HepG2 (cell line): ENCODE data around the gene PACS1. TPM values are rescaled to one million over a fixed set of nuclear protein-coding genes. Genes with fewer than 3 reads are reported as not detected.
A peak's percentile ranks its signal among the peaks of the same experiment; 100 is the strongest.

Experiments
- ARID2 ChIP-seq: sonication (generic); formaldehyde crosslinking; IDR thresholded peaks from 2 replicates; pipeline ENCODE4 v1.8.1; 2022; ENCODE audit warnings: mild to moderate bottlenecking, missing genetic modification reagents, borderline replicate concordance
- BHLHE40 ChIP-seq: IDR thresholded peaks from 2 replicates; pipeline ENCODE4 v1.6.1; 2011; ENCODE audit warnings: low read length, improper control_type of control experiment
- DPF2 ChIP-seq: sonication (generic); formaldehyde crosslinking; IDR thresholded peaks from 2 replicates; pipeline ENCODE4 v1.4.0; 2020; ENCODE audit warnings: mild to moderate bottlenecking, low read depth, missing genetic modification reagents, borderline replicate concordance
- HIVEP1 ChIP-seq: sonication (generic); formaldehyde crosslinking; IDR thresholded peaks from 2 replicates; pipeline ENCODE4 v1.4.0; 2020; ENCODE audit warnings: mild to moderate bottlenecking, missing genetic modification reagents
- HOXA3 ChIP-seq: sonication (generic); formaldehyde crosslinking; IDR thresholded peaks from 2 replicates; pipeline ENCODE4 v1.5.0; 2020; ENCODE audit warnings: missing genetic modification reagents
- JUND ChIP-seq: sonication (generic); formaldehyde crosslinking; IDR thresholded peaks from 2 replicates; pipeline ENCODE4 v1.8.0; 2022; ENCODE audit warnings: mild to moderate bottlenecking, missing genetic modification reagents
- KDM5B ChIP-seq: sonication (generic); formaldehyde crosslinking; IDR thresholded peaks from 2 replicates; pipeline ENCODE4 v1.4.0; 2020; ENCODE audit warnings: missing genetic modification reagents, mild to moderate bottlenecking, borderline replicate concordance
- LBX2 ChIP-seq: sonication (generic); formaldehyde crosslinking; IDR thresholded peaks from 2 replicates; pipeline ENCODE4 v1.5.0; 2020; ENCODE audit warnings: missing genetic modification reagents, mild to moderate bottlenecking, borderline replicate concordance
- LCORL ChIP-seq, 2 experiments: fragments of 450-650 bp in 1 of 2; sonication (generic) in 1 of 2; formaldehyde crosslinking in 1 of 2; IDR thresholded peaks; 2 replicates each; pipeline versions ENCODE4 v1.5.0 to v1.6.1; 2017 to 2020; ENCODE audit warnings: antibody characterized with exemption in 1 of 2, missing genetic modification reagents in 1 of 2
- NCOR1 ChIP-seq: fragments of 200-600 bp; sonication (generic); IDR thresholded peaks from 2 replicates; pipeline ENCODE4 v1.7.0; 2017; ENCODE audit warnings: antibody characterized with exemption, low read length, borderline replicate concordance
- NR3C1 ChIP-seq: sonication (generic); formaldehyde crosslinking; IDR thresholded peaks from 2 replicates; pipeline ENCODE4 v1.4.0; 2020; ENCODE audit warnings: missing genetic modification reagents
- ZFX ChIP-seq: sonication (generic); formaldehyde crosslinking; IDR thresholded peaks from 2 replicates; pipeline ENCODE4 v1.4.0; 2020; ENCODE audit warnings: mild to moderate bottlenecking, low read depth, missing genetic modification reagents, moderate library complexity
- ZNF274 ChIP-seq: sonication (generic); formaldehyde crosslinking; IDR thresholded peaks from 2 replicates; pipeline ENCODE4 v1.5.1; 2020; ENCODE audit warnings: mild to moderate bottlenecking, missing genetic modification reagents
- ZNF788 ChIP-seq: sonication (generic); formaldehyde crosslinking; IDR thresholded peaks from 2 replicates; pipeline ENCODE4 v1.5.0; 2020; ENCODE audit warnings: mild to moderate bottlenecking, missing genetic modification reagents, borderline replicate concordance
- polyA plus RNA-seq, 8 experiments: library from polyadenylated mRNA; depleted of rRNA in 3 of 8; stranded (reverse) in 7 of 8; unstranded in 1 of 8; fragments of >200 nt; fragmentation: Illumina TruSeq in 4 of 8; extraction: Trizol in 4 of 8; gene quantifications; 2 replicates each; pipeline versions ENCODE4 v1.2.1 to v1.2.3, GENCODE V29; 2011 to 2016; ENCODE audit warnings: low read depth in 4 of 8, missing spikeins in 1 of 8, mixed read lengths in 1 of 8; ENCODE audit not compliant: insufficient read depth in 1 of 8
- total RNA-seq, 5 experiments: library from RNA; depleted of rRNA; stranded (reverse); fragments of >200 nt; fragmentation: Illumina TruSeq; extraction: Trizol; gene quantifications; 2 replicates each; pipeline ENCODE4 v1.2.3, GENCODE V29; 2016; ENCODE audit warnings: low read depth in 1 of 5
- TF ChIP-seq, protein P1 (sequence below): sonication (generic); formaldehyde crosslinking; IDR thresholded peaks from 2 replicates; pipeline ENCODE4 v1.4.0; 2020; ENCODE audit warnings: mild to moderate bottlenecking, missing genetic modification reagents
- TF ChIP-seq, protein P2 (sequence below): sonication (generic); formaldehyde crosslinking; IDR thresholded peaks from 2 replicates; pipeline ENCODE4 v1.9.0; 2021; ENCODE audit warnings: missing genetic modification reagents, mild to moderate bottlenecking, borderline replicate concordance
- TF ChIP-seq, protein P3 (sequence below): sonication (generic); formaldehyde crosslinking; IDR thresholded peaks from 2 replicates; pipeline ENCODE4 v1.9.0; 2022; ENCODE audit warnings: missing genetic modification reagents, mild to moderate bottlenecking, borderline replicate concordance

Gene PACS1
- total and polyA plus RNA-seq, 2 of the 13 experiments (the other 11 are each of a cell fraction or from before 2014, with no cell fraction given) = 7.6 to 8.6 TPM

- TF ChIP-seq DPF2 (CRISPR knock-in tag) = no peak
- peak; percentile 69 for TF ChIP-seq ZFX (CRISPR knock-in tag)
- TF ChIP-seq LBX2 (CRISPR knock-in tag) = no peak
- TF ChIP-seq, protein P1, sequence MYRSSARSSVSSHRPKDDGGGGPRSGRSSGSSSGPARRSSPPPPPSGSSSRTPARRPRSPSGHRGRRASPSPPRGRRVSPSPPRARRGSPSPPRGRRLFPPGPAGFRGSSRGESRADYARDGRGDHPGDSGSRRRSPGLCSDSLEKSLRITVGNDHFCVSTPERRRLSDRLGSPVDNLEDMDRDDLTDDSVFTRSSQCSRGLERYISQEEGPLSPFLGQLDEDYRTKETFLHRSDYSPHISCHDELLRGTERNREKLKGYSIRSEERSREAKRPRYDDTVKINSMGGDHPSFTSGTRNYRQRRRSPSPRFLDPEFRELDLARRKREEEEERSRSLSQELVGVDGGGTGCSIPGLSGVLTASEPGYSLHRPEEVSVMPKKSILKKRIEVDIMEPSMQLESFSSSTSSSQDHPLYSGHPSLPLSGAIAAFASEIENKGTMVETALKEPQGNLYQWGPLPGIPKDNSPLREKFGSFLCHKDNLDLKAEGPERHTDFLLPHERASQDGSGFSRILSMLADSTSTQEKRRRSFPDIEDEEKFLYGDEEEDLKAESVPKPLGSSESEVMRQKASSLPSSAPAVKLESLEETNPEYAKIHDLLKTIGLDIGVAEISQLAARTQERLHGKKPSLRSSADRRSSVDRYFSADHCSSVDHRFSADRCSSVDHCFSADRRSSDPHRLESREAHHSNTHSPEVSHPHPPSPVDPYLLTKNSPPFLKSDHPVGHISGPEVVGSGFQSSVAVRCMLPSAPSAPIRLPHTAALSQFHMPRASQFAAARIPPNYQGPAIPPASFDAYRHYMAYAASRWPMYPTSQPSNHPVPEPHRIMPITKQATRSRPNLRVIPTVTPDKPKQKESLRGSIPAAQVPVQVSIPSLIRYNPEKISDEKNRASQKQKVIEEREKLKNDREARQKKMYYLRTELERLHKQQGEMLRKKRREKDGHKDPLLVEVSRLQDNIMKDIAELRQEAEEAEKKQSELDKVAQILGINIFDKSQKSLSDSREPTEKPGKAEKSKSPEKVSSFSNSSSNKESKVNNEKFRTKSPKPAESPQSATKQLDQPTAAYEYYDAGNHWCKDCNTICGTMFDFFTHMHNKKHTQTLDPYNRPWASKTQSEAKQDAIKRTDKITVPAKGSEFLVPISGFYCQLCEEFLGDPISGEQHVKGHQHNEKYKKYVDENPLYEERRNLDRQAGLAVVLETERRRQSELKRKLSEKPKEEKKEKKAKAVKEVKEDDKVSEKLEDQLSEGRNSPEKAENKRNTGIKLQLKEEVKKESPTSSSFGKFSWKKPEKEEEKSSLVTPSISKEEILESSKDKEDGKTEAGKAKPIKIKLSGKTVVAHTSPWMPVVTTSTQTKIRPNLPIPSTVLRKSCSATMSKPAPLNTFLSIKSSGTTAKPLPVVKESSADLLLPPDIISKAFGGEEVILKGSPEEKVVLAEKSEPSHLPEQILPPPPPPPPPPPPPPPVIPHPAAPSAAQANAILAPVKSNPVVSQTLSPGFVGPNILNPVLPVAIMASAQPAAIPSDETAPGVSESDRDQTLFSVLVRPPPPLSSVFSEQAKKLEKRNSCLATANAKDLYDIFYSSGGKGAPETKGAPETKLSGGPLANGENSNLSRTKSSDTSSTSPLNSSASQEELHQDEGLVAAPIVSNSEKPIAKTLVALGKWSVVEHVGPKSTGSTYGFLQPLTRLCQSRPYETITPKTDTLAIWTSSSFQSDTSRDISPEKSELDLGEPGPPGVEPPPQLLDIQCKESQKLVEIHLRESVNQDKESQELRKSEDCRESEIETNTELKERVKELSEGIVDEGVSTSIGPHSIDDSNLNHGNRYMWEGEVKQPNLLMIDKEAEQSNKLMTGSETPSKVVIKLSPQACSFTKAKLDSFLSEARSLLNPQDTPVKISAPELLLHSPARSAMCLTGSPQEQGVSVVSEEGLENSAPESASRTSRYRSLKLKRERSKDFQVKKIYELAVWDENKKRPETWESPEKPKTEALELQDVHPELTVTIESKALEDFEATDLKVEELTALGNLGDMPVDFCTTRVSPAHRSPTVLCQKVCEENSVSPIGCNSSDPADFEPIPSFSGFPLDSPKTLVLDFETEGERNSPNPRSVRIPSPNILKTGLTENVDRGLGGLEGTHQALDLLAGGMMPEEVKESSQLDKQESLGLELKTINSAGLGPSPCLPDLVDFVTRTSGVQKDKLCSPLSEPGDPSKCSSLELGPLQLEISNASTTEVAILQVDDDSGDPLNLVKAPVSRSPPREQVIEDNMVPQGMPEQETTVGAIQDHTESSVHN (CRISPR knock-in tag) = no peak
- 0 out of 2 replicates have a peak, but pooled peaks have one; percentile 35 for TF ChIP-seq ZNF788 (CRISPR knock-in tag)
- TF ChIP-seq BHLHE40 = no peak
- TF ChIP-seq NCOR1 = no peak
- TF ChIP-seq LCORL (IDR thresholded peaks at IDR 0.05) = no peak
- peak; percentile 35; the same call in 1 of the 2 replicates for TF ChIP-seq LCORL (CRISPR knock-in tag; IDR thresholded peaks at IDR 0.05)
- no peak for TF ChIP-seq KDM5B (CRISPR knock-in tag)
- TF ChIP-seq JUND (CRISPR knock-in tag) = no peak
- TF ChIP-seq, protein P2, sequence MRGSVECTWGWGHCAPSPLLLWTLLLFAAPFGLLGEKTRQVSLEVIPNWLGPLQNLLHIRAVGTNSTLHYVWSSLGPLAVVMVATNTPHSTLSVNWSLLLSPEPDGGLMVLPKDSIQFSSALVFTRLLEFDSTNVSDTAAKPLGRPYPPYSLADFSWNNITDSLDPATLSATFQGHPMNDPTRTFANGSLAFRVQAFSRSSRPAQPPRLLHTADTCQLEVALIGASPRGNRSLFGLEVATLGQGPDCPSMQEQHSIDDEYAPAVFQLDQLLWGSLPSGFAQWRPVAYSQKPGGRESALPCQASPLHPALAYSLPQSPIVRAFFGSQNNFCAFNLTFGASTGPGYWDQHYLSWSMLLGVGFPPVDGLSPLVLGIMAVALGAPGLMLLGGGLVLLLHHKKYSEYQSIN = no peak
- TF ChIP-seq ZNF274 (CRISPR knock-in tag) = no peak
- TF ChIP-seq, protein P3, sequence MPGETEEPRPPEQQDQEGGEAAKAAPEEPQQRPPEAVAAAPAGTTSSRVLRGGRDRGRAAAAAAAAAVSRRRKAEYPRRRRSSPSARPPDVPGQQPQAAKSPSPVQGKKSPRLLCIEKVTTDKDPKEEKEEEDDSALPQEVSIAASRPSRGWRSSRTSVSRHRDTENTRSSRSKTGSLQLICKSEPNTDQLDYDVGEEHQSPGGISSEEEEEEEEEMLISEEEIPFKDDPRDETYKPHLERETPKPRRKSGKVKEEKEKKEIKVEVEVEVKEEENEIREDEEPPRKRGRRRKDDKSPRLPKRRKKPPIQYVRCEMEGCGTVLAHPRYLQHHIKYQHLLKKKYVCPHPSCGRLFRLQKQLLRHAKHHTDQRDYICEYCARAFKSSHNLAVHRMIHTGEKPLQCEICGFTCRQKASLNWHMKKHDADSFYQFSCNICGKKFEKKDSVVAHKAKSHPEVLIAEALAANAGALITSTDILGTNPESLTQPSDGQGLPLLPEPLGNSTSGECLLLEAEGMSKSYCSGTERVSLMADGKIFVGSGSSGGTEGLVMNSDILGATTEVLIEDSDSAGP = no peak
- peak; percentile 88 for TF ChIP-seq HOXA3
- no peak for TF ChIP-seq HIVEP1 (CRISPR knock-in tag)
- TF ChIP-seq ARID2 (CRISPR knock-in tag) = no peak
- TF ChIP-seq NR3C1 (CRISPR knock-in tag) = no peak
Measured at GRCh38 chr11:66119348-66120133, 49.5 kb downstream of the PACS1 start (continued).
